Esophagus mucosa (tissue), 1 donor: ENCODE measurements around the gene CDHR1. TPM values are rescaled to one million over a fixed set of nuclear protein-coding genes. Genes with fewer than 3 reads are reported as not detected.

Experiments
- ATAC-seq: fragments of 200-7000 bp; cut with Tn5 transposase; one replicate; pipeline ENCODE4 v1.9.1; 2020
- total RNA-seq: library from RNA; stranded (reverse); gene quantifications from one replicate; pipeline ENCODE4 v1.2.4, GENCODE V29; 2023
- donor health status: DM: yes; HTN: yes; CAD: no.

Gene CDHR1
- total RNA-seq, 1 donor from 2014 or later = 29.0 TPM

DNA sequence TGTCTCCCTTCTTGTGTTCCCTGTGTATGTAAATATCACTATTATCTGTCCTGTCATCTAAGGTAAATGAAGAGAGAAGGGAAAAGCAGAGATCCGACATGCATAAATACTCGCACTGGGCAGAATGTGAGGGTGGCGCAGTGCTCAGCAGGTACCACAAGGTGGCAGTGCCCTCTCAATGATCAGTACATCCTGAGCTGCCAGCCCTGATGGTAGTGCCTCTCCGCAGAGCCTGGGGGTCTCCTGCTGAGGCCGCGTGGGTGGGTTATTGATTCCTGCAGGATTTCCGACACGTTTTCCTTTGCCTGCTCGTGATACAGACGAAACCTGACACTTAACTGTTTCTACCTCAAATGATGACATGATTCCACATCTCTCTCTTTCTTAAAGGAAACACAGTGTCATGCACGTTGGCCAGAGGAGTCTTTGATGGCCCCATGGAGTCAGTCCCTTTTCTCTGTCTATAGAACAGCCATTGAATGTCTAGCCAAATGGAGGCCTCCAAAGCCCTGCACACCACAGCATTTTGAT lies 70.3 kb downstream of the CDHR1 start:
- peak; percentile 83 for ATAC-seq

- ATAC-seq = no peak
These were observed 71.1 kb downstream of the CDHR1 start for GRCh38 chr10:84265418-84265817.

GRCh38 chr10:84267503-84268126 lies 73.3 kb downstream of the CDHR1 start:
- ATAC-seq = peak; percentile 75

DNA sequence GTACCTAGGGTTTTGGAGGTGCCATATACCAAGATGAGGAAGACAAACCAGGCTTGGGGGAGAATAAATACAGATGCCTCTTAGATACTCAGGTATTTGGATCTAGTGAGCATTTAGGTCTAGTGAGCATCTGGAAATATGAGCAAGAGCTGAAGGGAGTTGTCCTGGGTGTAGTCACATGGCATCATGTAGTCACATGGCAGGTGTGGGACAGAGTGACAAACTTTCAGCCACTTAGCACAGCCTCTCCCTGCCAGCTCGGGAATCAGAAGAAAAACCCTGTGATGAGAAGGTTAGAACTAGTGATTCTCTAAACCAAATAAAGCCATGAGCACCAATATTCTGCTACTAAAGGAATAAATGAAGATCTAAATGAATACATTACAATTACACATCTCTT lies 74.8 kb downstream of the CDHR1 start:
- no peak for ATAC-seq

Other genes starting within 250 kb of the CDHR1 start
- gene GHITM, start 55.0 kb upstream of the CDHR1 start, total RNA-seq = 142 TPM
- gene GPR15LG, start 20.7 kb upstream of the CDHR1 start, total RNA-seq = 404 TPM
- not detected for gene LRIT2, start 31.0 kb downstream of the CDHR1 start, total RNA-seq
- not detected for gene LRIT1, start 47.0 kb downstream of the CDHR1 start, total RNA-seq
- not detected for gene RGR, start 50.5 kb downstream of the CDHR1 start, total RNA-seq
- gene CCSER2, start 134.1 kb downstream of the CDHR1 start, total RNA-seq = 43.4 TPM